ENCODE results near the gene AGXT.

GRCh38 chr2:240847817-240848216, 20.8 kb upstream of the AGXT start:
- TF ChIP-seq CTCF (IDR thresholded peaks at IDR 0.05 in 8 of 11, conservative IDR thresholded peaks at IDR 0.05 in 3 of 11): no peak
- TF ChIP-seq POLR2A (IDR thresholded peaks at IDR 0.05): no peak
